ENCODE measurements around the gene ZNF414.

The ZNF414 gene

DNA sequence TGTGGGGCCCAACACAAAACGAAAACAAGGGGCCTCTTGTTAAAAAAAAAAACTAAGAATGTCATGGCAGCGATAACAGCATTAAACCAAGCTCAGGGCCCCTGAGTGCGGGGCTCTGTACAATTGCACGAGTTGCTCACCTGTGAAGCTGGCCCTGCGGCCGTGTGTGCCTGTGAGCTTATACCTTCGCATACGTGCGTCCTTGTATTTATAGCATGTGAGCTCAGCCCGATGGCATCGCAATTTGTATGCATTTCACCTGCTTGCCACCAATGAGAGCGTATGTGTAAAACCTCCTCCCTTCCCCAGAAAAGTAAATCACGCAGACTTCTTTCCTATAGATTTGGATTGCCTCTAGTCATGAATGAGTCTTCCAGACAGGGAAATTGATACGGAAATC lies 52.1 kb downstream of the ZNF414 start:
- no peak for DNase-seq

- DNase-seq, result no peak
These were observed 52.6 kb downstream of the ZNF414 start for GRCh38 chr19:8461376-8461775.

GRCh38 chr19:8460516-8461298 lies 53.3 kb downstream of the ZNF414 start:
- no peak for DNase-seq
